Lung (tissue), 12 donors: Measurements from ENCODE around the gene SCYGR6. TPM values are rescaled to one million over a fixed set of nuclear protein-coding genes. Genes with fewer than 3 reads are reported as not detected.

Source experiments
- ATAC-seq: fragments of 200-7000 bp; cut with Tn5 transposase; one replicate; pipeline ENCODE4 v1.9.1; 2020; ENCODE audit warnings: moderate number of reproducible peaks; ENCODE audit not compliant: insufficient read depth, low FRiP score
- DNase-seq, 3 donors: peaks; one replicate each; pipeline ENCODE4 v3.0.0-alpha.2; 2013 to 2017
- H3K27ac ChIP-seq, 2 donors: one replicate each; pipeline ENCODE4 v1.5.1; 2013; ENCODE audit warnings: mild to moderate bottlenecking in 2 of 2, moderate library complexity in 2 of 2, control low read depth in 1 of 2, inconsistent platforms in 1 of 2, low read depth in 1 of 2, low read length in 1 of 2
- H3K27me3 ChIP-seq, 3 donors: one replicate each; pipeline ENCODE4 v1.5.1; 2013; ENCODE audit warnings: low read length in 2 of 3; ENCODE audit not compliant: control insufficient read depth in 3 of 3, insufficient read depth in 3 of 3
- H3K36me3 ChIP-seq, 4 donors: one replicate each; pipeline ENCODE4 v1.5.1; 2013; ENCODE audit warnings: low read length in 4 of 4, mild to moderate bottlenecking in 1 of 4, moderate library complexity in 1 of 4; ENCODE audit not compliant: control insufficient read depth in 4 of 4, insufficient read depth in 4 of 4
- H3K4me1 ChIP-seq, 5 donors: one replicate each; pipeline ENCODE4 v1.5.1; 2013; ENCODE audit warnings: low read length in 5 of 5, mild to moderate bottlenecking in 2 of 5, moderate library complexity in 1 of 5; ENCODE audit not compliant: control insufficient read depth in 5 of 5, insufficient read depth in 5 of 5
- H3K4me3 ChIP-seq: one replicate; pipeline ENCODE4 v1.5.1; 2013; ENCODE audit warnings: mild to moderate bottlenecking, control low read depth, moderate library complexity
- H3K9ac ChIP-seq, 2 donors: one replicate each; pipeline ENCODE4 v1.5.1; 2013; ENCODE audit warnings: low read length in 2 of 2, control low read depth in 1 of 2; ENCODE audit not compliant: insufficient read depth in 1 of 2
- H3K9me3 ChIP-seq, 4 donors: one replicate each; pipeline ENCODE4 v1.5.1; 2013; ENCODE audit warnings: low read length in 3 of 4, mild to moderate bottlenecking in 1 of 4, moderate library complexity in 1 of 4; ENCODE audit not compliant: control insufficient read depth in 4 of 4, insufficient read depth in 3 of 4
- CTCF ChIP-seq: IDR thresholded peaks from 2 replicates; pipeline ENCODE4 v1.5.1; 2012; ENCODE audit warnings: mild to moderate bottlenecking; ENCODE audit errors: control extremely low read depth, extremely low read depth
- WGBS, 2 donors: extraction: QIAGEN DNeasy Blood & Tissue Kit; methylation state at CpG; one replicate each; pipeline ENCODE4 v1.1.7; 2013; 5-methylcytosine and 5-hydroxymethylcytosine counted together
- polyA plus RNA-seq, 2 donors: library from polyadenylated mRNA; stranded (reverse); fragments of 200-250 nt; gene quantifications; one replicate each; pipeline ENCODE4 v1.2.1, GENCODE V29; 2013
- total RNA-seq, 2 donors: library from RNA; depleted of rRNA in 1 of 2; stranded (reverse); fragments of >200 nt in 1 of 2; gene quantifications; one replicate each; pipeline ENCODE4 v1.2.1, GENCODE V29; 2014 to 2021
- donor health status: control.
- donor health status: control.
- donor health status: Bipolar disorder and iron deficiency.
- donor health status: healthy.
- donor health status: DM: yes; HTN: yes; CAD: no.

Gene SCYGR6
- total and polyA plus RNA-seq, 4 donors: not detected

- TF ChIP-seq CTCF: no peak
- Histone ChIP-seq H3K27me3 (no peaks in the 10 kb centered on the region), H3K9me3 (no peaks in the 10 kb centered on the region), H3K4me1 (peaks cover 0 to 3% (median 0%) of the 10 kb centered on the region in 5 donors), H3K4me3 (no peak overlapping the region), H3K36me3 (no peaks in the 10 kb centered on the region), H3K27ac (no peak overlapping the region), H3K9ac (no peak overlapping the region)
- DNase-seq: no peak
- ATAC-seq: no peak
- 89 to 96% methylated on average over 2 of the region's 2 CpGs for WGBS, 2 donors
Measured at GRCh38 chr2:227716501-227716900, 8.1 kb downstream of the SCYGR6 start.

GRCh38 chr2:227713291-227713690, 11.3 kb downstream of the SCYGR6 start:
- Histone ChIP-seq H3K4me1 (no peaks in the 10 kb centered on the region), H3K27me3 (no peaks in the 10 kb centered on the region), H3K9me3 (no peaks in the 10 kb centered on the region), H3K27ac (no peak overlapping the region), H3K36me3 (no peaks in the 10 kb centered on the region), H3K9ac (no peak overlapping the region), H3K4me3 (no peak overlapping the region)
- DNase-seq (no peak), ATAC-seq (no peak)
- no peak for TF ChIP-seq CTCF
- WGBS, 2 donors: 29 to 96% methylated on average over 1 of the region's 1 CpG

DNA sequence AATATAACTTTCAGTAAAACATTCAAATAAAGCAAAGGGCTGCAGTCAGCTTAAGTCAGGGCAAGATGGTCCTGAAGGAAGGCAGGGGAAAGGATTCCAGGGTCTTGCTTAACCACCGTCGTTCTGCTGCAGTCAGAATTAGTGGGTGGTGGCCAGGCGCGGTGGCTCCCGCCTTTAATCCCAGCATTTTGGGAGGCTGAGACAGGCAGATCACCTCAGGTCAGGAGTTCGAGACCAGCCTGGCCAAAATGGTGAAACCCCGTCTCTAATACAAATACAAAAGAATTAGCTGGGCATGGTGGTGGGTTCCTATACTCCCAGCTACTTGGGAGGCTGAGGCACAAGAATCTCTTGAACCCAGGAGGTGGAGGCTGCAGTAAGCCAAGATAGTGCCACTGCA, 13.6 kb downstream of the SCYGR6 start:
- ATAC-seq (no peak), DNase-seq (no peak)
- Histone ChIP-seq H3K9me3 (no peaks in the 10 kb centered on the region), H3K9ac (no peak overlapping the region), H3K36me3 (peaks cover 0 to 3% (median 0%) of the 10 kb centered on the region in 4 donors), H3K4me1 (no peaks in the 10 kb centered on the region), H3K27me3 (no peaks in the 10 kb centered on the region), H3K27ac (no peak overlapping the region), H3K4me3 (no peak overlapping the region)
- 93 to 94% methylated on average over 7 of the region's 7 CpGs for WGBS, 2 donors
- no peak for TF ChIP-seq CTCF

GRCh38 chr2:227707390-227707789, 17.2 kb downstream of the SCYGR6 start:
- H3K9me3 ChIP-seq: no peaks in the 10 kb centered on the region
- no peak for TF ChIP-seq CTCF
- ATAC-seq: no peak
- H3K9ac ChIP-seq: no peak overlapping the region
- peaks cover 0 to 7% (median 0%) of the 10 kb centered on the region in 5 donors for H3K4me1 ChIP-seq
- DNase-seq: no peak
- H3K27me3 ChIP-seq: no peaks in the 10 kb centered on the region
- WGBS, 2 donors: 90 to 91% methylated on average over 6 of the region's 6 CpGs
- H3K36me3 ChIP-seq: peaks cover 0 to 3% (median 0%) of the 10 kb centered on the region in 4 donors
- no peak overlapping the region for H3K4me3 ChIP-seq
- H3K27ac ChIP-seq: no peak overlapping the region
